ENCODE measurements around the gene HOXA9. TPM values are rescaled to one million over a fixed set of nuclear protein-coding genes. Genes with fewer than 3 reads are reported as not detected.

The HOXA9 gene
- total RNA-seq, 1 experiment from 2014 or later, result 91.0 TPM

GRCh38 chr7:27150568-27151340, 14.6 kb downstream of the HOXA9 start (continued):
- TF ChIP-seq REST (IDR thresholded peaks at IDR 0.05; ENCODE audit: low read depth), result no peak
- TF ChIP-seq CEBPB (IDR thresholded peaks at IDR 0.05; ENCODE audit: low read depth), result no peak

DNA sequence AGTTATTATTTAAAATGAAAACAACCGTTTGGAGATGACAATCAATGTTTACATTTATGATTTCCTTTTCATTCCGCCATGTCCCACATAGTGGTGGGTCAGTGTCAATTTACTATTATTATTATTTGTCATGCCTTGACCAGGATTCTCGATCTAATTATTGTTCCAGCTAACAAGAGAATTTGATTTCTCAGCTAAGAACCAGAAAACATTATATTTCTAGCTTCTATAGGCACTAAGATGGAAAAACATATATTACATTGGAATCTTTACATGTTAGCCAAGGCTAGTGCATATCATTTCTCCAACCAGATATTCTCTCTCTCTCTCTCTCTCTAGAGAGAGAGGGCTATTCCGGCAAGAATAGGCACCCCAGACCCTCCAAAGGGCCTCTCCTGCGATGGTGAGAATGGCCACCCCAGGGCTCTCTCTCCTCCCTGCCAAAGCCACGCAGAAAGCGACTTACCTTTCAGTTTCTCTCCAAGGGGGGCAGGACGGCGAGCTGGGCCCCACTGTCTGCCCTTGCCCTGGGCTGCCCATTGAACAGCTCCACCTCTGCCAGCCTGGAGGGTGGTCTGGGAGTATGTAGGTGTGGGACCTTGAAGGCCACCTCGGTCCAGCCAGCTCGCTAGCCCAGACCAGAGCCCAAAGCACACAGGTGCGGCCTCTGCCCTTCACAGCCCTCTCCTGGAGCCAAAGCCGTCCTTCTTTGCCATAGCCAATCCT, 15.3 kb downstream of the HOXA9 start:
- Histone ChIP-seq H3K27ac (ENCODE audit: low read depth, low read length) (peak overlapping the region; percentile 82), H3K4me2 (ENCODE audit: low read length) (peak overlapping the region; percentile 95)
- BruUV-seq (replicated peaks), result no TSS peak

More for the DNA sequence above, 15.3 kb downstream of the HOXA9 start:
- no peak for TF ChIP-seq YY1 (IDR thresholded peaks at IDR 0.05; ENCODE audit: extremely low read depth, insufficient replicate concordance, low read depth, low read length)
- TF ChIP-seq ATF3 (IDR thresholded peaks at IDR 0.05), result no peak
- TF ChIP-seq POLR2AphosphoS5 (IDR thresholded peaks at IDR 0.05; ENCODE audit: low read depth, low read length), result no peak
- TF ChIP-seq RAD21 (IDR thresholded peaks at IDR 0.05; ENCODE audit: low read depth), result no peak
- no peak for TF ChIP-seq ZNF274 (IDR thresholded peaks at IDR 0.05; ENCODE audit: low read depth, low read length)
- no peak for TF ChIP-seq EGR1 (IDR thresholded peaks at IDR 0.05; ENCODE audit: low read depth)
- no peak for TF ChIP-seq CTCF (IDR thresholded peaks at IDR 0.05 in 2 of 3, conservative IDR thresholded peaks at IDR 0.05 in 1 of 3; ENCODE audit: borderline replicate concordance in 1 of 3, insufficient read depth in 1 of 3, low read depth in 2 of 3, low read length in 2 of 3)
- Histone ChIP-seq H3K36me3 (ENCODE audit: control insufficient read depth in 1 of 2, insufficient read depth in 2 of 2, low read length in 2 of 2) (peaks cover 3 to 4% of the 10 kb centered on the region in 2 experiments; a peak in 1 of 4 replicates), H3K9ac (ENCODE audit: low read length) (peak overlapping the region; percentile 74), H3K9me3 (ENCODE audit: control insufficient read depth in 1 of 2, insufficient read depth in 1 of 2, low read depth in 1 of 2, low read length in 2 of 2) (no peaks in the 10 kb centered on the region), H4K20me1 (ENCODE audit: insufficient read depth) (no peaks in the 10 kb centered on the region), H3K9me2 (ENCODE audit: insufficient read depth) (no peaks in the 10 kb centered on the region), H2AFZ (ENCODE audit: low read depth, low read length, poor library complexity, severe bottlenecking) (peak overlapping the region; percentile 6), H3K4me1 (ENCODE audit: control insufficient read depth in 1 of 2, insufficient read depth in 2 of 2, low read length in 2 of 2) (peaks cover 26 to 63% of the 10 kb centered on the region in 2 experiments), H3K27me3 (ENCODE audit: insufficient read depth, low read length) (no peaks in the 10 kb centered on the region), H3K4me3 (replicated peaks in 1 of 2; ENCODE audit: low read depth in 1 of 2, low read length in 2 of 2) (peak overlapping the region; percentile 60 to 71), H3K79me2 (ENCODE audit: insufficient read depth, low read length) (peaks cover 45% of the 10 kb centered on the region)
- ChIA-PET RAD21 (ENCODE audit: low non-redundant PET in 1 of 2, low total read pairs in 2 of 2, uncharacterized antibody in 2 of 2, unreplicated experiment in 2 of 2) (interaction anchor here (0.5 to 1.2 kb wide), 5 partner anchors 11 to 780 kb away, joined by 3 to 4 read pairs (median 3); no protein-coding TSS in a partner anchor), POLR2A (interaction anchor here (0.8 to 2.5 kb wide), 6 partner anchors 8 to 470 kb away, joined by 3 to 8 read pairs (median 4); no protein-coding TSS in a partner anchor), CTCF (interaction anchor here (0.6 to 3.7 kb wide), 8 partner anchors 11 to 468 kb away, joined by 3 to 27 read pairs (median 4); no protein-coding TSS in a partner anchor)
- DNase-seq (ENCODE audit: low read depth, low spot score), result no peak
- intact Hi-C loops (cut with micrococcal nuclease), result loop anchor here (5.0 kb wide), 1 partner anchor 298 kb away; no protein-coding TSS in a partner anchor
- ATAC-seq, result peak; percentile 41
